ENCODE data around the gene RILPL2. TPM values are rescaled to one million over a fixed set of nuclear protein-coding genes. Genes with fewer than 3 reads are reported as not detected.
"Not testable (repeated sequence)": the region's sequence is repeated elsewhere in the genome, so short reads cannot be mapped to it uniquely, and the experiment has no call there.

Gene RILPL2
- total RNA-seq, 8 experiments from 2014 or later = 0.37 to 5.9 (median 1.9) TPM

DNA sequence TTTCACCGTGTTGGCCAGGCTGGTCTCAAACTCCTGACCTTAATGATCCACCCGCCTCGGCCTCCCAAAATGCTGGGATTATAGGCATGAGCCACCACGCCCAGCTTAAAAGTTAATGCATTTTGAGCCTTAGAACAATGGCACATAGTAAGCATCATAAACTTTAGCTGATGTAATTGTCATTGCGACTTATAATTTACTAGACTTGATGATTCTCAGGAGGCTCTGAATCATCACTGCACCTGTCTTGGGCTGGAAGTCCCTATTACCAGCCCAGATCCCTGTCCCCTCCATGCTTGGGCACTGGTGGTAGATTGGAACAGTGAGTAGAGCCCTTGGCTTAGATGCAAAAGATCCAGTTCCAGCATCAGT, 26.5 kb downstream of the RILPL2 start:
- no peak overlapping the region for H3K4me3 ChIP-seq
- in situ Hi-C loops (cut with MboI; ENCODE audit: low pct_unique_long_range_greater_than_20kb in 2 of 9, low sequenced_read_pairs in 9 of 9, unreplicated experiment in 9 of 9) = no loop called here
- WGBS, 10 experiments = 60 to 100% (median 100%) methylated on average over 1 to 5 of the region's 5 CpGs; no CpG with 5 or more reads in 5 of the 10 experiments
- no peak for ATAC-seq (replicated peaks in 6 of 8)
- no peaks in the 10 kb centered on the region for H3K4me1 ChIP-seq (replicated peaks in 1 of 2)
- no peak overlapping the region for H3K27ac ChIP-seq

DNA sequence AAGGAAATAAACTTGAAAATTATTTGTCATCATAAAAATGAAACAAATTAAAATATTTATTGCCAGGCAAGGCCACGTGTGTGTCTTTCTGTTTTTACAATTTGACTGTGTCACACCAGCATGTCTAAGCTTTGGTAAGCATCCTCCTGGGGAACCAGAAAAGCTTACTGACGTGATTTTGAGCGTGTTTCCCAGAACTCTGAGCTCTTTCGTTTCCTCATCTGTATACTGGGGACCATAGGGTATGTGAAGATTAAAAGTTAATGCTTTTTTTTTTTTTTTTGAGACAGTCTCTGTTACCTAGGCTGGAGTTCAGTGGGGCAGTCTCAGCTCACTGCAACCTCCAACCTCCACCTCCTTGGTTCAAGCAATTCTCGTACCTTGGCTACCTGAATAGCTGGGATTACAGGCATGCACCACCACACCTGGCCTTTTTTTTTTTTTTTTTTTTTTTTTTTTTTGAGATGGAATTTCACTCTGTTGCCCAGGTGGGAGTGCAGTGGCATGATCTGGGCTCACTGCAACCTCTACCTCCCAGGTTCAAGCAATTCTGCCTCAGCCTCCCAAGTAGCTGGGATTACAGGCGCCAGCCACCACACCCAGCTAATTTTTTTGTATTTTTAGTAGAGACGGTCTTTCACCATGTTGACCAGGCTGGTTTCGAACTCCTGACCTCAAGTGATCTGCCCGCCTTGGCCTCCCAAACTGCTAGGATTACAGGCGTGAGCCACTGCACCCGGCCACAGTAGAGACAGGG, 27.0 kb downstream of the RILPL2 start:
- H3K4me3 ChIP-seq; ATAC-seq (replicated peaks in 6 of 8); H3K4me1 ChIP-seq (replicated peaks in 1 of 2); H3K27ac ChIP-seq; in situ Hi-C loops (cut with MboI; ENCODE audit: low pct_unique_long_range_greater_than_20kb in 2 of 9, low sequenced_read_pairs in 9 of 9, unreplicated experiment in 9 of 9): not testable (repeated sequence)
- 69 to 100% (median 93%) methylated on average over 1 to 8 of the region's 11 CpGs; no CpG with 5 or more reads in 2 of the 10 experiments for WGBS, 10 experiments

DNA sequence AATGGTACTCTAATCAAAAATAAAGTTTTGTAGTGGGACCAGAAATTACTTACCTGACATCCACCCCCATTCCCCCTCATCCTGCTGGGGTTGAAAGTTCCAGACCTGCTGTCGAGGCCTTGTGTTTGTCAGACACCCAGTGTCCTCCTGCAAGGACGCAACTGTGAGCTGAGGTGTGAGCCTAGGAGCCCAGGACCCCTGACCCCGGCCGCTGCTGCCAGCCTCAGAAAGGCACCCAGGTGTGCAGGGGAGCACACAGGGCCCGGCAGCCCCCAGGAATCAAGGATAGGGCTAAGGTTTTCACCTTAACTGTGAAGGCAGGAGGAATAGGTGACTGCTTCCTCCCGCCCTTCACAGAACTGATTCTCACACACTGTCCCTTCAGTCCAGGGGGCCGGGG, 27.9 kb downstream of the RILPL2 start:
- H3K4me3 ChIP-seq; H3K27ac ChIP-seq; H3K4me1 ChIP-seq (replicated peaks in 1 of 2); in situ Hi-C loops (cut with MboI; ENCODE audit: low pct_unique_long_range_greater_than_20kb in 2 of 9, low sequenced_read_pairs in 9 of 9, unreplicated experiment in 9 of 9); ATAC-seq (replicated peaks in 6 of 8): not testable (repeated sequence)
- 100% methylated on average over 1 to 2 of the region's 7 CpGs; no CpG with 5 or more reads in 8 of the 10 experiments for WGBS, 10 experiments

DNA sequence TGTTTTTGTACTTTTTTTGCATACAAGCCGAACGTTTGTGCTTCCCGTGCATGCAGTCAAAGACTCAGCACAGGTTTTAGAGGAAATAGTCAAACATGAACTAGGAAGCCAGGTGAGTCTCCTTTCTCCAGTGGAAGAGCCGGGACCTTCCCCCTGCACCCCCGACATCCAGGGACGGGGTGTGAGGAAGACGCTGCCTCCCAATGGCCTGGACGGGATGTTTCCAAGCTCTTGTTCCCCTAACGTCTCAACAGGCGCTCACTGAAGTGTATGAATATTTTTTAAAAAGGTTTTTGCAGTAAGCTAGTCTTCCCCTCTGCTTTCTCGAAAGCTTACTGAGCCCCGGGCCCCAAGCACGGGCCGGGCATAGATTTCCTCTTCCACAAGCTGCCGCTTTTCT, 28.6 kb downstream of the RILPL2 start:
- ATAC-seq (replicated peaks in 6 of 8); in situ Hi-C loops (cut with MboI; ENCODE audit: low pct_unique_long_range_greater_than_20kb in 2 of 9, low sequenced_read_pairs in 9 of 9, unreplicated experiment in 9 of 9): not testable (repeated sequence)
- 50 to 83% methylated on average over 1 to 4 of the region's 15 CpGs; no CpG with 5 or more reads in 8 of the 10 experiments for WGBS, 10 experiments

DNA sequence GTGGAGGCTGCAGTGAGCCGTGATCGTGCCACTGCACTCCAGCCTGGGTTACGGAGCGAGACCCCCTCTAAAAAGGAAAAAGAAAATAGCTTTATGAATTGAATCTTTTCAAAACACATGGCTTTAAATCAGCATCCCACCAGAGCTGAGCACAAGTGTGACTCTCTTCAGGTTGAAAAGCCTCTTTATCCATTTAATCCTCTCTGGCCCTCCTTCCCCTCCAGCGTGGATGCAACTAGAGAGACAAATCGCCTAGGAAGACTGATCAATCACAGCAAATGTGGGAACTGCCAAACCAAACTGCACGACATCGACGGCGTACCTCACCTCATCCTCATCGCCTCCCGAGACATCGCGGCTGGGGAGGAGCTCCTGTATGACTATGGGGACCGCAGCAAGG, 29.2 kb downstream of the RILPL2 start:
- H3K27ac ChIP-seq; ATAC-seq (replicated peaks in 6 of 8); in situ Hi-C loops (cut with MboI; ENCODE audit: low pct_unique_long_range_greater_than_20kb in 2 of 9, low sequenced_read_pairs in 9 of 9, unreplicated experiment in 9 of 9); H3K4me1 ChIP-seq (replicated peaks in 1 of 2); H3K4me3 ChIP-seq: not testable (repeated sequence)
- WGBS, 10 experiments = 82 to 100% (median 92%) methylated on average over 2 to 6 of the region's 15 CpGs; no CpG with 5 or more reads in 2 of the 10 experiments

More for the DNA sequence above, 28.6 kb downstream of the RILPL2 start:
- H3K4me1 ChIP-seq (replicated peaks in 1 of 2); H3K27ac ChIP-seq; H3K4me3 ChIP-seq: not testable (repeated sequence)

DNA sequence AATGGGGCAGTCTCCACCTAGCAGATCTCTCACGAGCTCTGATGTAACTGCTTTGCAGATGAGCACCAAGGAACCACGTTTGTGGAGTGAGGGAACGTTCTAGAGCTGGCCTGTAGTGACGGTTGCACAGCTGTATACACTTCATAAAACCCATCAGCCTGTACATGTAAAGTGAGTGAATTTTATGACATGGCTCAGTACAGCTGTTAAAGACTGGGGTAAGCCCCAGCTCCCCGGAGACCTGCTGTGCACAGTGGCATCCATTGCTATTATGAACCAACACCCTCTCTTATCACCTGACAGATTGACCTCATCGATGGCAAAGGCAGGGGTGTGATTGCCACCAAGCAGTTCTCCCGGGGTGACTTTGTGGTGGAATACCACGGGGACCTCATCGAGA, 31.9 kb downstream of the RILPL2 start:
- in situ Hi-C loops (cut with MboI; ENCODE audit: low pct_unique_long_range_greater_than_20kb in 2 of 9, low sequenced_read_pairs in 9 of 9, unreplicated experiment in 9 of 9) = no loop called here
- Histone ChIP-seq H3K27ac (no peak overlapping the region), H3K4me3 (no peak overlapping the region), H3K4me1 (replicated peaks in 1 of 2) (no peaks in the 10 kb centered on the region)
- no peak for ATAC-seq (replicated peaks in 6 of 8)
- WGBS, 10 experiments = 80 to 100% (median 97%) methylated on average over 1 to 8 of the region's 9 CpGs; no CpG with 5 or more reads in 5 of the 10 experiments

DNA sequence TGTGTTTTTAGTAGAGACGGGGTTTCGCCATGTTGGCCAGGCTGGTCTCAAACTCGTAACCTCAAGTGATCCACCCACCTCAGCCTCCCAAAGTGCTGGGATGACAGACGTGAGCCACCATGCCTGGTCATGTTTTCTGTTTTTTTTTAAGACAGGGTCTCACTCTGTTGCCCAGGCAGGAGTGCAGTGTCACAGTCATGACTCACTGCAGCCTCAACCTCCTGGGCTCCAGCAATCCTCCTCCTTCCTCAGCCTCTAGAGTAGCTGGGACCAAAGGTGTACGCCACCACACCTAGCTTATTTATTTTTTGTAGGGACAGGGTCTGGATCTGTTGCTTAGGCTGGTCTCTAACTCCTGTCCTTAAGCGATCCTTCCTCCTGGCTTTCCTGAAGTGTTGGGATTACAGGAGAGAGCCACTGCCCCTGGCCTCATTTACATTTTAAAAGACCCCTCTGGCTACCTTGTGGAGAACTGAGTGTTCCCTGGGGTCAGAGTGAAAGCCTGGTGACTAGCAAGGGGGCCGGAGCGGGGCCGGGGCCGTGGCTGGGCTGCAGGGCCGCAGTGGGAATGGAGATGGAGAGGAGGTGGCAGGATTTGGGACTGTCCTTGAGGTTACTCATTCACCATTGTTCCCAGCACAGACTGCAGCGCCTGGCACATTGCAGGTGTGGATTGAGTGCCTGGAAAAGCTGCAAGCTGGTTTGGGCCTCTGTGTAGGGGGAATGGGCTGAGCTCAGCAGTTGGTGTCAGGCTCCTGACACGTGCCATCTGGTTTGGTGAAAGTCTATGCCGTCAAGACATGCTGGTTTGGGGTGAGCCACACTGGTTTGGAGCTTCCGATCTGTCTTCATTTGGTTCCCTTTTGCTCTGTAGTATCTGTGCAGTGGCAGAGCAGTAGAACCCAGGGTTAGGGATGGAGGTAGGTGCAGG, 34.5 kb downstream of the RILPL2 start:
- H3K27ac ChIP-seq = no peak overlapping the region
- in situ Hi-C loops (cut with MboI; ENCODE audit: low pct_unique_long_range_greater_than_20kb in 2 of 9, low sequenced_read_pairs in 9 of 9, unreplicated experiment in 9 of 9) = no loop called here
- 38 to 100% (median 75%) methylated on average over 1 to 7 of the region's 15 CpGs; no CpG with 5 or more reads in 2 of the 10 experiments for WGBS, 10 experiments
- H3K4me3 ChIP-seq = no peak overlapping the region
- ATAC-seq (replicated peaks in 6 of 8) = no peak
- no peaks in the 10 kb centered on the region for H3K4me1 ChIP-seq (replicated peaks in 1 of 2)

DNA sequence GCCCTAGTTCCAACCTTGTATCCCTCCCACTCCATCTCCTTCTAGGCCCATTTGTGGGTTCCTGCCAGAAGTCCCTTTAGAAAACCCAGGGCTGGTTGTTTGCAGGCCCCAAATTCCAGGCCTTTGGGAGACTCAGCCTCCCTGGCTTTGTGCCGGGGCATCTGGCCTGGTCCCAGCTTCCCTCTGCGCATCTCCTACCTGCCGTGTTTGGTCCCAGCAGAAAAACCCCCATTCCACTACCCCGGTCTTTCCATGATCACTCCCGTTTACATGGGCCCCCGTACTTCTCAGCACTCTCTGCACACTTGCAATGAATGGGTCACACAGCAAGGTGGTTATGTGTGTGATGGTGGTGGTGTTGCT, 37.2 kb downstream of the RILPL2 start:
- H3K4me1 ChIP-seq (replicated peaks in 1 of 2) = no peaks in the 10 kb centered on the region
- no peak overlapping the region for H3K27ac ChIP-seq
- in situ Hi-C loops (cut with MboI; ENCODE audit: low pct_unique_long_range_greater_than_20kb in 2 of 9, low sequenced_read_pairs in 9 of 9, unreplicated experiment in 9 of 9) = no loop called here
- WGBS, 10 experiments = 26 to 95% (median 80%) methylated on average over 1 to 6 of the region's 6 CpGs; no CpG with 5 or more reads in 5 of the 10 experiments
- no peak overlapping the region for H3K4me3 ChIP-seq
- no peak for ATAC-seq (replicated peaks in 6 of 8)

DNA sequence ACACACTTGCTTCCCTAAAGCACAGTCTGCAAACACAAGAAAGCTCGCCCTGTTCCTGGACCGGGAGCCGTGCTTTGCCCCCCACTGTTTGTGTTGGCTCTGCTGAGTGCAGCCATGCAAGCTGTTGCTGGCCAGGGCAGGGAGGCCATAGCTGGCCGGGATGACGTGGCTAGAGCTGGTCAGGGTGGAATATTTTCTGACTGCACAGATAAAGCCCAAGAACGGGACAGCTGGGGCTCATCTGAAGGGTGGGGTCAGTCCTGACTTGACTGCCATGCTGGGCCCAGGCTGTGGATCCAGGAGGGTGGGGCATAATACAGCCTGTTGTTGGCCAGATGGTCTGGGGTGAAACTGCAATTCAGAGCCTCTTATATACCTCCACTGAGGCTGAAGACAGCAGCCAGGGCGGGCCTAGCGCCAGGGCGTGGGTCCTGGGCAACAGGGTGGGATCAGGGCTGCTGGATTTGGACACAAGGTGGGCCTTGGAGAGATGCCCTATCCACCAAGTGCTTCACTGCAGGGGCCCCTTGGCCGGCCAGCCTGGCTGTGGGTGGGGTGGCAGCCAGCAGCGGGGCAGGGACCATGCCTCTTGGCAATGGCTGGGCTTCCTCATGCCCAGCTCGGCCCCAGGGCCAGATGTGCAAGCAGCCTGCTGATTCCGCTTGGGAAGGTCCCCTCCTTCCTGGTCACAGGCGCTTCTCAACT, 37.8 kb downstream of the RILPL2 start:
- Histone ChIP-seq H3K4me3 (no peak overlapping the region), H3K27ac (no peak overlapping the region), H3K4me1 (replicated peaks in 1 of 2) (no peaks in the 10 kb centered on the region)
- WGBS, 10 experiments = 0 to 100% (median 77%) methylated on average over 1 to 7 of the region's 14 CpGs; no CpG with 5 or more reads in 3 of the 10 experiments
- peak in 5 of 8 experiments; percentile 22 to 94 (median 91) for ATAC-seq (replicated peaks in 6 of 8)
- in situ Hi-C loops (cut with MboI; ENCODE audit: low pct_unique_long_range_greater_than_20kb in 2 of 9, low sequenced_read_pairs in 9 of 9, unreplicated experiment in 9 of 9) = no loop called here

DNA sequence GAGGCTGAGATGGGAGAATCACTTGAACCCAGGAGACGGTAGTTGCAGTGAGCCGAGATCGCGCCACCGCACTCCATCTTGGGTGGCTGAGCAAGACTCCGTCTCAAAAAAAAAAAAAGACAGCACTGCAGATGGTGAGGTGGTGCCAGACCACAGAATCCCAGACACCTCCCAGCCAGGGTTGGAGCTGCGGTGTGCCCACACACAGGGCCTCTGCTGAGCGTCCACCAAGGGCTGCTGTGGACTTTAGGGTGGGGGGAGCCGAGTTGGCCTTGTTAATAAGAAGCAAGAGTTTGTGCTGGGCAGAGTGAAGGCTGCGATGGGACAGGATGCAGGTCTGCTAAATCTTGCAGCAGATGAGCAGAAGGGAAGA, 38.3 kb downstream of the RILPL2 start:
- ATAC-seq (replicated peaks in 6 of 8) = peak in 2 of 8 experiments; percentile 3 to 6
- Histone ChIP-seq H3K4me3 (no peak overlapping the region), H3K4me1 (replicated peaks in 1 of 2) (no peaks in the 10 kb centered on the region), H3K27ac (no peak overlapping the region)
- in situ Hi-C loops (cut with MboI; ENCODE audit: low pct_unique_long_range_greater_than_20kb in 2 of 9, low sequenced_read_pairs in 9 of 9, unreplicated experiment in 9 of 9) = no loop called here
- 0 to 100% (median 90%) methylated on average over 1 to 6 of the region's 10 CpGs; no CpG with 5 or more reads in 4 of the 10 experiments for WGBS, 10 experiments

DNA sequence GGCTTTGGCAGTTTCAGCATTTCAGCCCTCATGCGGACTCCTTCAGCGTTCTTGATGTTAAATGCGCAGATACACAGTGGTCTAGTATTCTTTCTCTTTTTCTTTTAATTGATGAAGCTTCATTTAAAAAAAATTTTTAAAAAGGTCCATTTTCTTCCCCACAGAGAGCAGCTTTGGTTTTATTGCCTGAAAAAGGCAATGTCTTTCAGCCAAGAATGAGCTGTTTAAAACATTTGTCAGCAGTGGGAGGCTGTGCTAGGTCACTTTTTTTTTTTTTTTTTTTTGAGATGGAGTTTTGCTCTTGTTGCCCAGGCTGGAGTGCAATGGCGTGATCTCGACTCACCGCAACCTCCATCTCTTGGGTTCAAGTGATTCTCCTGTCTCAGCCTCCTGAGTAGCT, 39.1 kb downstream of the RILPL2 start:
- no peak overlapping the region for H3K27ac ChIP-seq
- WGBS, 10 experiments = 60 to 100% (median 95%) methylated on average over 1 to 5 of the region's 6 CpGs; no CpG with 5 or more reads in 2 of the 10 experiments
- no peak overlapping the region for H3K4me3 ChIP-seq

DNA sequence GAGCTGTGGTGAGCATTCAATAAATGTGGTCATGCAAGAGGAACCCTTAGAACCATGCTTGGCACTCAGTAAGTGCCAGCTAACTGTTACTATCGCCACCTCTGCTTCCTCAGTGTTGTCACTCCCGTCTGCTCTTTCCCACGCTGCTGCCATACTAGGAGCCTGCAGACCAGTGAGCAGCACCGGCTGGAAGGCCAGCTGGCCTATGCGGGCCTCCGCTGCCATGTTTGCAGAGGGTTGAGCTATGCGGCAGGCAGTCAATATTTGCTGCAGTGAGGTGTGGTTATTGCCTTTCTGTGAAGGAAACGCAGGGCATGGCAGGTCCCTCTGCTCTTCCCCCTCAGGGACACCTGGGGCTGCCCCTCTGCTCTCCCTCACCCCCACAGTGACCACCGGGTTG, 39.5 kb downstream of the RILPL2 start:
- Histone ChIP-seq H3K4me1 (replicated peaks in 1 of 2) (no peaks in the 10 kb centered on the region), H3K4me3 (no peak overlapping the region), H3K27ac (no peak overlapping the region)
- in situ Hi-C loops (cut with MboI; ENCODE audit: low pct_unique_long_range_greater_than_20kb in 2 of 9, low sequenced_read_pairs in 9 of 9, unreplicated experiment in 9 of 9) = no loop called here
- 0 to 100% (median 92%) methylated on average over 1 to 5 of the region's 9 CpGs; no CpG with 5 or more reads in 2 of the 10 experiments for WGBS, 10 experiments
- ATAC-seq (replicated peaks in 6 of 8) = peak in 1 of 8 experiments; percentile 22

More for the DNA sequence above, 39.1 kb downstream of the RILPL2 start:
- in situ Hi-C loops (cut with MboI; ENCODE audit: low pct_unique_long_range_greater_than_20kb in 2 of 9, low sequenced_read_pairs in 9 of 9, unreplicated experiment in 9 of 9) = no loop called here
- no peak for ATAC-seq (replicated peaks in 6 of 8)
- H3K4me1 ChIP-seq (replicated peaks in 1 of 2) = no peaks in the 10 kb centered on the region
